Mesodermal cell (in vitro differentiated cells): ENCODE data around the gene KRT24.

Experiments used
- H3K27ac ChIP-seq: 2 replicates; pipeline ENCODE4 v1.7.0; 2013; ENCODE audit warnings: mild to moderate bottlenecking, low read depth, low read length, moderate library complexity; ENCODE audit not compliant: severe bottlenecking
- H3K36me3 ChIP-seq: 2 replicates; pipeline ENCODE4 v1.7.1; 2013; ENCODE audit warnings: mild to moderate bottlenecking, low read length, moderate library complexity; ENCODE audit not compliant: control insufficient read depth, insufficient read depth
- H3K4me1 ChIP-seq: one replicate; pipeline ENCODE4 v1.7.1; 2013; ENCODE audit warnings: mild to moderate bottlenecking, low read length; ENCODE audit not compliant: insufficient read depth, control insufficient read depth, poor library complexity, severe bottlenecking
- H3K4me3 ChIP-seq: 2 replicates; pipeline ENCODE4 v1.7.0; 2013; ENCODE audit warnings: low read length, control low read depth, mild to moderate bottlenecking; ENCODE audit not compliant: insufficient read depth, poor library complexity, severe bottlenecking; ENCODE audit errors: extremely low read depth
- H3K9me3 ChIP-seq: 2 replicates; pipeline ENCODE4 v1.7.1; 2013; ENCODE audit warnings: mild to moderate bottlenecking, low read length, moderate library complexity; ENCODE audit not compliant: control insufficient read depth
- WGBS, 2 experiments: methylation state at CpG; one replicate each; pipeline ENCODE4 v1.1.5; 2013; ENCODE audit warnings: missing lambda C conversion rate in 2 of 2; ENCODE audit not compliant: insufficient coverage in 2 of 2; 5-methylcytosine and 5-hydroxymethylcytosine counted together

KRT24 gene

GRCh38 chr17:40696651-40697072 is 6.9 kb downstream of the KRT24 start:
- no peaks in the 10 kb centered on the region for H3K36me3 ChIP-seq
- no peak overlapping the region for H3K27ac ChIP-seq
- H3K4me1 ChIP-seq, result no peaks in the 10 kb centered on the region
- no peak overlapping the region for H3K4me3 ChIP-seq
- no peaks in the 10 kb centered on the region for H3K9me3 ChIP-seq
- 86 to 100% methylated on average over 1 to 2 of the region's 3 CpGs for WGBS, 2 experiments

GRCh38 chr17:40695874-40696472 is 7.6 kb downstream of the KRT24 start:
- no peaks in the 10 kb centered on the region for H3K9me3 ChIP-seq
- H3K27ac ChIP-seq, result no peak overlapping the region
- no peak overlapping the region for H3K4me3 ChIP-seq
- no peaks in the 10 kb centered on the region for H3K4me1 ChIP-seq
- H3K36me3 ChIP-seq, result no peaks in the 10 kb centered on the region
- 90 to 92% methylated on average over 5 to 6 of the region's 6 CpGs for WGBS, 2 experiments

GRCh38 chr17:40694584-40694983 is 9.0 kb downstream of the KRT24 start:
- H3K36me3 ChIP-seq, result no peaks in the 10 kb centered on the region
- H3K9me3 ChIP-seq, result no peaks in the 10 kb centered on the region
- H3K4me3 ChIP-seq, result no peak overlapping the region
- 76 to 83% methylated on average over 6 to 9 of the region's 9 CpGs for WGBS, 2 experiments
- H3K4me1 ChIP-seq, result no peaks in the 10 kb centered on the region
- no peak overlapping the region for H3K27ac ChIP-seq

GRCh38 chr17:40687106-40687505 is 16.4 kb downstream of the KRT24 start:
- Histone ChIP-seq H3K27ac (no peak overlapping the region), H3K4me3 (no peak overlapping the region), H3K9me3 (no peaks in the 10 kb centered on the region), H3K36me3 (no peaks in the 10 kb centered on the region), H3K4me1 (no peaks in the 10 kb centered on the region)
- no CpG with 5 or more reads among the region's 5 CpGs for WGBS, 2 experiments

- H3K9me3 ChIP-seq, result no peaks in the 10 kb centered on the region
- no peak overlapping the region for H3K4me3 ChIP-seq
- 50 to 100% methylated on average over 1 to 3 of the region's 4 CpGs for WGBS, 2 experiments
- H3K36me3 ChIP-seq, result no peaks in the 10 kb centered on the region
- H3K27ac ChIP-seq, result no peak overlapping the region
- no peaks in the 10 kb centered on the region for H3K4me1 ChIP-seq
These were observed 17.4 kb downstream of the KRT24 start for GRCh38 chr17:40686192-40686591.

GRCh38 chr17:40680998-40681397 is 22.6 kb downstream of the KRT24 start:
- Histone ChIP-seq H3K4me3 (no peak overlapping the region), H3K27ac (no peak overlapping the region), H3K4me1 (no peaks in the 10 kb centered on the region), H3K36me3 (no peaks in the 10 kb centered on the region), H3K9me3 (no peaks in the 10 kb centered on the region)

- Histone ChIP-seq H3K36me3 (no peaks in the 10 kb centered on the region), H3K27ac (no peak overlapping the region), H3K4me1 (no peaks in the 10 kb centered on the region), H3K4me3 (no peak overlapping the region), H3K9me3 (no peaks in the 10 kb centered on the region)
- WGBS, 2 experiments, result no CpG with 5 or more reads among the region's 2 CpGs
These were observed 24.0 kb downstream of the KRT24 start for GRCh38 chr17:40679523-40679907.

- Histone ChIP-seq H3K27ac (no peak overlapping the region), H3K9me3 (no peaks in the 10 kb centered on the region)
- WGBS, 2 experiments, result 78% methylated on average over 1 of the region's 4 CpGs; no CpG with 5 or more reads in 1 of the 2 experiments
These were observed 24.5 kb downstream of the KRT24 start for GRCh38 chr17:40678902-40679522.

GRCh38 chr17:40675905-40676304 is 27.6 kb downstream of the KRT24 start:
- Histone ChIP-seq H3K4me1 (no peaks in the 10 kb centered on the region), H3K27ac (no peak overlapping the region), H3K9me3 (no peaks in the 10 kb centered on the region), H3K4me3 (no peak overlapping the region), H3K36me3 (no peaks in the 10 kb centered on the region)
- WGBS, 2 experiments, result 100% methylated on average over 2 of the region's 4 CpGs

More at GRCh38 chr17:40678902-40679522, 24.5 kb downstream of the KRT24 start:
- no peaks in the 10 kb centered on the region for H3K4me1 ChIP-seq
- no peaks in the 10 kb centered on the region for H3K36me3 ChIP-seq
- no peak overlapping the region for H3K4me3 ChIP-seq

- H3K27ac ChIP-seq, result no peak overlapping the region
- H3K9me3 ChIP-seq, result no peaks in the 10 kb centered on the region
- H3K36me3 ChIP-seq, result no peaks in the 10 kb centered on the region
- no peak overlapping the region for H3K4me3 ChIP-seq
- no CpG with 5 or more reads among the region's 2 CpGs for WGBS, 2 experiments
- no peaks in the 10 kb centered on the region for H3K4me1 ChIP-seq
These were observed 30.9 kb downstream of the KRT24 start for GRCh38 chr17:40672654-40673053.

GRCh38 chr17:40671282-40671681 is 32.3 kb downstream of the KRT24 start:
- Histone ChIP-seq H3K9me3 (no peaks in the 10 kb centered on the region), H3K36me3 (no peaks in the 10 kb centered on the region), H3K27ac (no peak overlapping the region), H3K4me1 (no peaks in the 10 kb centered on the region), H3K4me3 (no peak overlapping the region)
- 84 to 86% methylated on average over 3 to 4 of the region's 4 CpGs for WGBS, 2 experiments
